ENCODE data around the gene LCLAT1. TPM values are rescaled to one million over a fixed set of nuclear protein-coding genes. Genes with fewer than 3 reads are reported as not detected.

Gene LCLAT1
- total RNA-seq, 2 experiments from 2014 or later = 9.2 to 19.6 TPM

DNA sequence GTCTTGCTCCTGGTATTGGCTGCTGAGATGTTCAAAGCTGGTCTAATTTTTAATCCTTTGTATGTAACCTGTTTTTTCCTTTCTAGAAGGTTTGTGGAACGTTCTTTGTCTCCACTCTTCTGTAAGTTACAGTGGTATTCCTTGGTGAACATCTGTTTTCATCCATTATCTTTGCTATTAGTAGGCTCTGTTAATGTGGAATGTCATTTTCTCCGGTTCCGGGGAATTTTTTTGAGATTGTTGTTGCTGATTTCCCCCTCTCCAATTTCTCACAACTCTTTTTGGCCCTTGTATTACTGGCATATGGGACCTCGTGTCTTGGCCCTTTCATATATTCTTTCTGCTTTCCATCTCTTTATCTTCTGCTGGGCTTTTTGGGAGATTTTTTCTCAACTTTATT is 63.4 kb downstream of the LCLAT1 start:
- no peak overlapping the region for H3K4me2 ChIP-seq (ENCODE audit: low read length)
- no peaks in the 10 kb centered on the region for H3K79me2 ChIP-seq (ENCODE audit: insufficient read depth, low read depth, low read length)
- BruUV-seq (replicated peaks) = no TSS peak
- H2AFZ ChIP-seq (ENCODE audit: low read length) = no peak overlapping the region
- H3K9me2 ChIP-seq (ENCODE audit: insufficient read depth, low read length) = no peaks in the 10 kb centered on the region
- no peak for DNase-seq (ENCODE audit: low spot score)
- ChIA-PET CTCF (ENCODE audit: unreplicated experiment) (no interaction called here), POLR2A (no interaction called here)
- no peak overlapping the region for H3K27ac ChIP-seq (ENCODE audit: low read depth, low read length, poor library complexity, severe bottlenecking)
- intact Hi-C loops (cut with micrococcal nuclease; ENCODE audit: unreplicated experiment) = no loop called here
- no peaks in the 10 kb centered on the region for H3K4me1 ChIP-seq (ENCODE audit: insufficient read depth, low read length, poor library complexity, severe bottlenecking)
- H4K20me1 ChIP-seq (ENCODE audit: insufficient read depth, low read length) = no peaks in the 10 kb centered on the region
- no peaks in the 10 kb centered on the region for H3K36me3 ChIP-seq (ENCODE audit: insufficient read depth, low read length)
- no peak overlapping the region for H3K4me3 ChIP-seq (ENCODE audit: low read depth, low read length, poor library complexity, severe bottlenecking)
- peaks cover 10% of the 10 kb centered on the region; the same call in 1 of the 2 replicates for H3K9me3 ChIP-seq (ENCODE audit: low read length)
- TF ChIP-seq, protein P1, sequence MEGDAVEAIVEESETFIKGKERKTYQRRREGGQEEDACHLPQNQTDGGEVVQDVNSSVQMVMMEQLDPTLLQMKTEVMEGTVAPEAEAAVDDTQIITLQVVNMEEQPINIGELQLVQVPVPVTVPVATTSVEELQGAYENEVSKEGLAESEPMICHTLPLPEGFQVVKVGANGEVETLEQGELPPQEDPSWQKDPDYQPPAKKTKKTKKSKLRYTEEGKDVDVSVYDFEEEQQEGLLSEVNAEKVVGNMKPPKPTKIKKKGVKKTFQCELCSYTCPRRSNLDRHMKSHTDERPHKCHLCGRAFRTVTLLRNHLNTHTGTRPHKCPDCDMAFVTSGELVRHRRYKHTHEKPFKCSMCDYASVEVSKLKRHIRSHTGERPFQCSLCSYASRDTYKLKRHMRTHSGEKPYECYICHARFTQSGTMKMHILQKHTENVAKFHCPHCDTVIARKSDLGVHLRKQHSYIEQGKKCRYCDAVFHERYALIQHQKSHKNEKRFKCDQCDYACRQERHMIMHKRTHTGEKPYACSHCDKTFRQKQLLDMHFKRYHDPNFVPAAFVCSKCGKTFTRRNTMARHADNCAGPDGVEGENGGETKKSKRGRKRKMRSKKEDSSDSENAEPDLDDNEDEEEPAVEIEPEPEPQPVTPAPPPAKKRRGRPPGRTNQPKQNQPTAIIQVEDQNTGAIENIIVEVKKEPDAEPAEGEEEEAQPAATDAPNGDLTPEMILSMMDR (conservative IDR thresholded peaks at IDR 0.05; ENCODE audit: low read length) = no peak
- no peak for TF ChIP-seq EZH2phosphoT487 (IDR thresholded peaks at IDR 0.05; ENCODE audit: borderline replicate concordance, low read depth, low read length)

DNA sequence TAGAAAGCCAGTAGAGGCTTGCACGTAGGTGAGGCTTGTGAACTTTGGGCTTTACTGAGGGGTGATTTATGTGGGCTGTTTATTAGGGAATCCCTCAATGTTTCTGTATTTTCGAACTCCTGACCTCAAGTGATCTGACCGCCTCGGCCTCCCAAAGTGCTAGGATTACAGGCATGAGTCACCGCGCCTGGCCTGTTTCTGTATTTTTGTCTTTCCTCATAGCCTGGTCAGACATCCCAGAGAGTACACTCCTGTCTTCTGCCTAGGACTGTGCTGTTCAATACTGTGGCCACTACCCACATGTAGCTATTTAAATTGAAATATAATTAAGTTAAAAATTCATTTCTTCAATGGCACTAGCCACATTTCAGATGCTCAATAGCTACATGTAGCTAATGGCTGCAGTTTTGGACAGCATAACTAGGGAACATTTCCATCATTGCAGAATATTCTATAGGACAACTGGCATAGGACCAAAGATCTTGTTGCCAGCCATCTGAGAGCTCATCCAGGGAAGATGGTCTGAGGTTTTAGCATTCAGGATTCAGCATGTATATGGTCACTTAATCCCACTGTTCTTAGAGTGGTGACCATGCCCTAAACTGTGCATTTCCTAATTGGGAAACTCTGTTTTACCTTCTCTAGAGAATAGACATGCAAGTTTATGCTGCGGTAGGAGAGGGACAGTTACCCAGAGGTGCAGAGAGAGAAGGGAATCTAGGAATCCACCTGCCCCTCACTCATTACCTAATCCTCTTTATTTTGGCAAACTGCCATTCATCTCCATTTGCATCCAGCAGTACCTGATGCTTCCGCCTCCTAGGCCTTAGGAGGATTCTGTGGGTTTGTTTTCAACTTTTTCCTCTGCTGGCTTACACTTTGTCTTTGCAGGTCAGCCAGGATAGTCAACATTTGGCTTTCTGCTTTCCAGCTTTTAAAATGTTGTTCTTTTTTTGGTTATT is 64.4 kb downstream of the LCLAT1 start:
- Histone ChIP-seq H3K4me2 (ENCODE audit: low read length) (no peak overlapping the region), H3K4me1 (ENCODE audit: insufficient read depth, low read length, poor library complexity, severe bottlenecking) (no peaks in the 10 kb centered on the region), H3K36me3 (ENCODE audit: insufficient read depth, low read length) (no peaks in the 10 kb centered on the region), H3K9me3 (ENCODE audit: low read length) (peaks cover 10% of the 10 kb centered on the region; the same call in 1 of the 2 replicates), H3K27ac (ENCODE audit: low read depth, low read length, poor library complexity, severe bottlenecking) (no peak overlapping the region), H4K20me1 (ENCODE audit: insufficient read depth, low read length) (no peaks in the 10 kb centered on the region), H2AFZ (ENCODE audit: low read length) (no peak overlapping the region), H3K4me3 (ENCODE audit: low read depth, low read length, poor library complexity, severe bottlenecking) (no peak overlapping the region), H3K79me2 (ENCODE audit: insufficient read depth, low read depth, low read length) (no peaks in the 10 kb centered on the region), H3K9me2 (ENCODE audit: insufficient read depth, low read length) (no peaks in the 10 kb centered on the region)
- intact Hi-C loops (cut with micrococcal nuclease; ENCODE audit: unreplicated experiment) = no loop called here
- no TSS peak for BruUV-seq (replicated peaks)
- CTCF ChIA-PET (ENCODE audit: unreplicated experiment) = no interaction called here
- no peak for DNase-seq (ENCODE audit: low spot score)
- no peak for TF ChIP-seq EZH2phosphoT487 (IDR thresholded peaks at IDR 0.05; ENCODE audit: borderline replicate concordance, low read depth, low read length)
- TF ChIP-seq, protein P1 (conservative IDR thresholded peaks at IDR 0.05; ENCODE audit: low read length) = no peak
- POLR2A ChIA-PET = interaction anchor here (0.5 to 1.0 kb wide), 3 partner anchors 37 to 40 kb away, joined by 3 to 4 read pairs (median 3); no protein-coding TSS in a partner anchor

All from OCI-LY7 (cell line).